ENCODE results near the gene EIF2B2.
A peak's percentile ranks its signal among the peaks of the same experiment; 100 is the strongest.

EIF2B2 gene

GRCh38 chr14:75002392-75003249, at the start of gene EIF2B2:
Gene EIF2B2, plus strand, starts transcription at chr14:75002921. Its CDS starts 70 bp downstream, at chr14:75002991.
- DNase-seq: peak; percentile 95

- DNase-seq: no peak
Observed at GRCh38 chr14:74953686-74954085, 49.0 kb upstream of the EIF2B2 start.

GRCh38 chr14:74954232-74954946, 48.3 kb upstream of the EIF2B2 start:
- DNase-seq: peak; percentile 70

DNA sequence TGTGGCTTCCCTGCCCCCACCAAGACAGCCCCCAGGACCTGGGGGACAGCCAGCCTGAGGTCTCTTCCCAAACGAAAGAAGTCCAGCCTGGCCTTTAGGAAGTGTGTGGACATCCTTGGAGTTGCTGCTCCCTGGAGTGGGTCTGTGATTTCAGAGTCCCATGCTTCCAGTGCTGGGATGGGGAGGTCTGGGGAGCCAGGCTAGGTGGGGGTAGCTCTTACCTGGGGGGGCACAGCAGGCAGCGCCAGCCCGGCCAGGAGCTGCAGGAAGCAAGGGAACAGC, 47.8 kb upstream of the EIF2B2 start:
- no peak for DNase-seq

DNA sequence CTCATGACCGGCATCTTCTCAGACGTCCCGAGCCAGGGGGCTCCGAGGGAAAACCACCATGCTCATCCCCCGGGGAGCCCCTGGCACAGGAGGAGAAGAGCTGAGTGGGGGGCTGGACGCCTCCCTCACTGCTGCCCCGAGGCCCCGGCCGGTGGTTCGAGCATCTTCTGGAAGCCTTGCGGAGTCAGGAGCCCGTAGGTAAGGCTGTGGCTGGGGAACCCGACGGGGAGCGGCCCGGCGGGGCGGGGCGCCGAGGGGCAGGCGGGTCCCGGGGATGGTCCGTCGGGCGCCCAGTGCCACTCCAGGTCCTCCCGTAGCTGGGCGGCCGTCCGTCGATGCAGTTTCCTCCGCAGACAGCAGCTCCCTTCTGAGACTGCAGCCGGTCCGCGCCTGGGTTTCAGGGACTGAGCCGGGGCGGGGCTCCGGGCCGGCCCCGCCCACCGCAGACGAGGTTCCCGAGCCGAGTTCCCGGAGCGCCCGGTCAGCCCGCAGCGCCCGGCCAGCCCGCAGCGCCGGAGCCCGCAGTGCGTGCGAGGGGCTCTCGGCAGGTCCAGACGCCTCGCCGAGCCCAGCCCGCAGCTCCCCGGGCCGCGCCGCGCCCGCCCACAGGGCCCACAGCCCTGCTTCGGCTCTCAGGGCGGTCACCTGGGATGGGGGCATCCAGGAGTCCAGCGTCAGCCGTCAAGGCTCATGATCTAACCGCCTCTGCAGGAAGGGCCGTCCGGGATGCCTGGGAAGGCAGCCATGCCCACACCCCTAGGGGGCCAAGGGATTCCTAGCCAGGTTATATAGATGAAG, 47.3 kb upstream of the EIF2B2 start, which contains the start of gene PGF:
PGF (minus strand) TSS at position 369 of the 798 bp plus-strand sequence; CDS start at position 14, 355 bp downstream.
- DNase-seq: no peak

DNA sequence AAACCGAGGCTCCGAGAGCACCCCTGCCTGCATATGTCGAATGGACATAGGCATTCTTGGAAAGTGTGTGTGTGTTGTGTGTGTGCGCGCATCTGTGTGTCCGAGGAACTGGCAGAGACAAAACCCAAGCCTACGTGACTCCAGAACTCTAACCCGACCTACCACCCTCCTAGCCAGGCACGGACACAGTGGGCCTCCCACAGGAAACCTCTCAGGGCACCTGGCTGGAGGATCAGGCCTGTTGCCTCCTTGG, 46.8 kb upstream of the EIF2B2 start:
- no peak for DNase-seq

DNA sequence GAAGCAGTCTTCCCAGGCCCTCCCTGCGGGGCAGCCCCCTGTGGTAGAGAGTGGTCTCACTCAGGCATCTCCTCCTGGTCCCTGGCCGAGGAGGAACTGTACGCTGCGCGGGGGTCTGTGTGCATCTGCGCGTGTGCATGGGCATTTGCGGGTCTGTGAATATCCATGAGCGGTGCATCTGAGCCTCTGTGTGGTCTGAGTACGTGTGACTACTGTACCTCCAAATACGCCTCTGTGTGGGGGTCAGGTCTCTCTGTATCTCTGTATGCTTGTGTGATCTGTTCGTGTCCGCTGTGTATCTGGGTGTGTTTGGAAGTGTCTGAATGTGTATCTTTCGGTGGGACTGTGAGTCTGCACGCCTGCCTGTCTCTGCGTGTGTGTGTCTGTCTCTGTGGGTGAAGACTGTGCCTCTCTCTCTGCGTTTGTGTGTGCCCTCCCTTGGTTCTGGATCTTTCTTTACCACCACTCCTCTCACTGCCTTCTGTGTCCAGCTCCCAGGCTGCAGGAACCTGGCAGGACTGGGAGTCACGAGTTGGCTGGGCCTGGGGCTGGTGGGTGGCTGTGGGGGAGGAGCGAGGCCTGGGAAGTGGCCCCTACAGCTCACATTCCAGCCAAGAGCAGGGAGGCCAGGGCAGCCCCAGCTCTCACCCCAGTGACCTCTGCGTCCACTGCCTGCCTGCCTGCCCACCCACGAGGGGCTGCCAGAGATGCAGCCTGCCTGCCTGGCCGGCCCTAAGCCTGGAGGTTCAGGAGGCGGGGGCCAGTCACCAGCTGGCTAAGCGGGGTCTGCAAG, 46.2 kb upstream of the EIF2B2 start:
- DNase-seq: no peak

DNA sequence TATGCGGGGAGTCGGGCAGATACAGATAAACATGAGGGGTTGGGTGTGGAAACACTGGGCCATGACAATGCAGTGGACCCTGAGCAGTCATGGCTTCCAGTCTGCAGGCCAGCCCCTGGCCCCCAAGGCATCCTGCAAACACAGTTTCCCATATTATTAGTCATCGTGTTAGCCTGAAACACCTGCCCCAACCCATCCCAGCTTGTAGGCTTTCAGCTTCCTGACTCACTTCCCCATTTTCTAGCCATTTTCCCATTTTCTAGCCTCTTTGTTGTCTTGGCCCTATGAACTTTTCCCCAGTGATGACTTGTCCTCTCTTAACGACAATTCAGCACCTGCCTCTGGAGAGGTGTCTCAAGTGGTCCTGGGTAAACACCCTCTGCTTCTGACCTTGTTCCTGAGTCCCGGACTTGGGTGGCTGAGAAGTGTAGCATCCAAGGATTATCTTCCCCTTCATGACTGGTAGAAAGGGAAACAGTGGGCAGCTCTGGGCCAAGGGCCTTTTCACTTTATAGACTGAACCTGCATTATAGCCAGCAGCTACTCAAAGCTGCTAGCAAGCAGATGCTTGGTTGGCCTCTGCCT, 43.0 kb upstream of the EIF2B2 start:
- no peak for DNase-seq

- no peak for DNase-seq
Observed at GRCh38 chr14:74960736-74961135, 42.0 kb upstream of the EIF2B2 start.

GRCh38 chr14:74961238-74961911, 41.3 kb upstream of the EIF2B2 start:
- DNase-seq: no peak

DNA sequence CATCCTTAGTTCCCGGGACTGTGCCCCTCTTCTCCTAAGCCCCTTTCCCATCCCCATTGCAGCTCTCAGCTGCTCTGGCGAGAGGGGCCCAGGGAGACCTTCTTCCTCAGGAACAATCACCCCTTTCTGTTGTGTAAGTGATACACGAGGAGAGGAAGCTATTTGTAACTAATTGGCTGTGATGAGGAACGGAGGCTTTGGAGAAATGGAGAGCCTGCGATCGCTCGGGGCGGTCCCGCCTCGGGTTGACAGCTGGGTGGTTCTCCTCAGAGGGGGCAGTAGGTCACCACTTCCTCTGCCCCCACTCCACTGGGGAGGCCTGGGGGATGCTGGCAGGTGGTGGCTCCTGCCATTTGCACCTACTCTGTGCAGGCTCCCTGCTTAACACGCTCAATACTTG, 40.7 kb upstream of the EIF2B2 start:
- no peak for DNase-seq

DNA sequence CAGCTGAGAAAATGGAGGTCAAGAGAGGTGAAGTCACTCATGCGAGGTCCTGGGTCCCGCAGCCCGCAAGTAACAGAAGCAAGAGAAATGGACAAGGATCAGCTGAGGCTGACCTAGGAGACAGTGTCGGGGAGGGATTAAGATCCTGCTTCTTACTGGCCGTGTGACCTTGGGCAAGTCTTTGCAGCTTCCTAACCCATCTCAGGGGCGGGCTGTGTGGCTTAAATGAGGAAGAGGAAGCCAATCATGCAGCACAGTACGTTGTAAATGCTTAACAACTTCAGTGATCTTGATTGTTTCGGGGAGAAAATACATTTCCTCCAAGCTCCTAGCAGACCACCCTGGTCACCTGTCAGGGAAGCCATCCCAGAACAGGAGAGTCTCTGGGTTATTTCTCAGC, 40.2 kb upstream of the EIF2B2 start:
- DNase-seq: no peak

GRCh38 chr14:74963178-74963704, 39.5 kb upstream of the EIF2B2 start:
- no peak for DNase-seq

- no peak for DNase-seq
Observed at GRCh38 chr14:74963705-74964271, 38.9 kb upstream of the EIF2B2 start.

DNA sequence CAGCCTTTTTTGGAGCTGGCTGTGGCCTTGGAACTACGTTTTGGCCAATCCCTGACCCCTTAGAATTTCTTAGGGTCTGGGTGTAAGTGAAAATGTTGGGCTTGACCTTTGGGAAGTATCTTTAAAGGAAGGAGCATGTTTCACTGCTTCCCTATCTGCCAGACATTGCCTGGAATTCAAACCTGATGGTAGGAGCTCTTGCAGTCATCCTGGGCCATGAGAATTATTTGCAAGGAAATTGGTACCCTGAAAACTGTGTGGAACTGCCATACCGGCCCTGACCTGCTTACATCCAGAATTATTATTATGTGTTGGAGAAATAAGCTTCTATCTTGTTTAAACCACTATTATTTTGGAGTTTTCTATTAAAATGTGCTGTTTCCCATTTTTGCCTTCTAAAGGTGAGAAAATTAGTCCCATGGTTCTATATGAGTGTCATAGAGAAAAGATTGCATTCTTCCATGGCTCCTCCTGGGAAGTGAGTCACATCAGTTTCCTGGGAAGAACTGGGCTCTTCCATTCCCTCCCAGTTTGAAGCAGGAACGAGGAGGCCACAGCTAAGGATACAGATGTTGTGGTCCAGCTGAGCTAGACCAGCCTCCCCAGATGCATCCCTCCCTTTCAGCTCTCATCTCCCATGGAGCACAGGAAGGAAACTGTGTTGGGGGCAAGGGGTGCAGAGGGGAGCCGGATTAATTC, 37.8 kb upstream of the EIF2B2 start:
- no peak for DNase-seq

GRCh38 chr14:74965486-74966153, 37.1 kb upstream of the EIF2B2 start:
- no peak for DNase-seq

DNA sequence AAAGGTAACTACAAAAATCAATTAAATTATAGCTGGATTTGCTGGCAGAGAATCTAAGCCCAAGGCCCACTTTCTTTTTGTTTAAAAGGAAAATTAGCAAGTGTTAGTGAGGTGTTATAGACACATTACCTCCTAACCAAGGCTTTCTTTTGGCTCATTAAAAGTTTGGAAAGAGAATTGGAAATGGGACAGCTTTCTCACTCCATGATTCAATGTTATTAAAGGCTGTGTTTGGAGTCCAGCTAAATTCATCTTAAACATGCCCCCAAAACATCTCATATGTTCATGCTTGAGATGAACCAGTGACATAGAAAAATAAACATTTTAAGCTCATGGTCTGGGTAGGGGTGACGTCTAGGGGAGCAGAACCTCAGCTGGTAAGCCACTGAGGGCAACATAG, 33.9 kb upstream of the EIF2B2 start:
- DNase-seq: no peak

- DNase-seq: no peak
Observed at GRCh38 chr14:74973003-74973653, 29.6 kb upstream of the EIF2B2 start.

DNA sequence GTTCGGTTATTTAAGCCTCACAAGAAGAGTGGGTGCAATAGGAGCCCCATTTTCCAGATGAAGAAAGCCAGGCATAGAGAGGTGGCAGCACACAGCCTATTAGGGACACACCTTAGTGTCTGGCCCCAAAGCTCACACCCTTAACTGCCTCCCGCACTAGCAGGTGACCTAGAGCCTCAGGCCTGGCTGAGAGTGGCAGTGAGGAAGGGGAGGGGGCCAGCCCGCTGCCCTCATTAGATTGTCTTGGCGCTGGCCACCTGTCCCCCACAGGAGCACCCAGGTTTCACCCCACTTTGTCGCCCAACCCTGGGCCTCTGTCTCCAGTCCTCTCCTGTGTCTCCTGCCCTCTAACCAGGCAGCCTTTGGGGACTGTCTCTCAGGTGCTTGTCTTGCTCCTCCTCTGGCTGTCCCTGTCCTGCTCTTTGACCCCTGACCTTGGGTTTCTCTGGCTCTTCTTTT, 28.8 kb upstream of the EIF2B2 start:
- DNase-seq: no peak
